Mucosa of rectum (tissue), 2 donors: ENCODE data around the gene PRMT7.

Experiments used
- H3K27ac ChIP-seq, 2 donors: one replicate each; pipeline ENCODE4 v1.7.0; 2013; ENCODE audit warnings: inconsistent platforms in 2 of 2, low read depth in 2 of 2, low read length in 2 of 2
- H3K27me3 ChIP-seq, 2 donors: one replicate each; pipeline ENCODE4 v1.7.0; 2013; ENCODE audit warnings: low read length in 2 of 2; ENCODE audit not compliant: control insufficient read depth in 2 of 2, insufficient read depth in 2 of 2
- H3K36me3 ChIP-seq, 2 donors: one replicate each; pipeline ENCODE4 v1.7.0; 2013; ENCODE audit warnings: low read length in 2 of 2; ENCODE audit not compliant: control insufficient read depth in 2 of 2, insufficient read depth in 2 of 2
- H3K4me1 ChIP-seq, 2 donors: one replicate each; pipeline ENCODE4 v1.7.0; 2013; ENCODE audit warnings: low read length in 2 of 2, mild to moderate bottlenecking in 1 of 2; ENCODE audit not compliant: control insufficient read depth in 2 of 2, insufficient read depth in 2 of 2
- H3K4me3 ChIP-seq, 2 donors: one replicate each; pipeline ENCODE4 v1.7.0; 2013; ENCODE audit warnings: low read length in 2 of 2
- H3K9ac ChIP-seq, 2 donors: one replicate each; pipeline ENCODE4 v1.7.0; 2013; ENCODE audit warnings: low read length in 2 of 2, low read depth in 1 of 2, mild to moderate bottlenecking in 1 of 2
- H3K9me3 ChIP-seq, 2 donors: one replicate each; pipeline ENCODE4 v1.7.0; 2013; ENCODE audit warnings: low read length in 2 of 2; ENCODE audit not compliant: control insufficient read depth in 2 of 2
- donor health status: healthy.
- donor health status: Normal muscosa, but diverticular disease.

PRMT7 gene

DNA sequence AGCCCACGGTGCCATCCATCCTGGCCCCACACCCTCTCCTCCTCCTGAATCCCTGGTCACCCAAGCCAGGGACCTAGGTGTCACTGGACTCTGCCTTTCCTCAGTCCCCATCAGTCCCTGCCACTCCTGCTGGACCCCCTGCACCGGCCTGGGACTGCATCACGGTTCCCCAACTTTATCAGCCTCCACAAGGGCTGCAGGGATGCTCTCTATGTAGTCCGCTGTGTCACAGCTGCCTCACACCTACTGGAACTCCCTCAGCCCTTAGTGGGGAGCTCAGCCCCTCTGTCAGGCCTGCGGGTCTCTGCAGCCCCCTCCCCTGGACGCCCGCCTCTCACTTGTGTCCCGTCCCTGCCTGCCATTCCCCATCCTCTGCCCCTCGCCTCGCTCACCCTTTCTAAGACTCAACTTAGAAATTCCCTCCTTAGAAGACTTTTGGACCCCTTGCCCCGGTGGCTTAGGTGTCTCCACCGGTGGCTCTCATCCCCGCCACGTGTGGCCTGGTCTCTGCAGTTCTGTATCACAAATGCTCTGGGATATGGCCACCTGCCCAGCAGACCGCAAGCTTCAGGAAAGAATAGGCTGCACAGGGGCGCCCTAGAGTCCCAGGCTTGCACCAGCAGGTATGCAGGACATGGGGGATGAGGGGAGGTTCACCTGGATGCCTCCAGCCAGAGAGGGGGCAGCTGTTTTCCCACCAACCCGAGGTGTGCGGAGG is 62.9 kb downstream of the PRMT7 start:
- no peak overlapping the region for H3K9ac ChIP-seq
- H3K27ac ChIP-seq, result no peak overlapping the region
- no peak overlapping the region for H3K4me3 ChIP-seq
- no peaks in the 10 kb centered on the region for H3K27me3 ChIP-seq
- peaks cover 3 to 4% of the 10 kb centered on the region in 2 donors for H3K4me1 ChIP-seq
- no peaks in the 10 kb centered on the region for H3K9me3 ChIP-seq
- peaks cover 6 to 7% of the 10 kb centered on the region in 2 donors for H3K36me3 ChIP-seq

DNA sequence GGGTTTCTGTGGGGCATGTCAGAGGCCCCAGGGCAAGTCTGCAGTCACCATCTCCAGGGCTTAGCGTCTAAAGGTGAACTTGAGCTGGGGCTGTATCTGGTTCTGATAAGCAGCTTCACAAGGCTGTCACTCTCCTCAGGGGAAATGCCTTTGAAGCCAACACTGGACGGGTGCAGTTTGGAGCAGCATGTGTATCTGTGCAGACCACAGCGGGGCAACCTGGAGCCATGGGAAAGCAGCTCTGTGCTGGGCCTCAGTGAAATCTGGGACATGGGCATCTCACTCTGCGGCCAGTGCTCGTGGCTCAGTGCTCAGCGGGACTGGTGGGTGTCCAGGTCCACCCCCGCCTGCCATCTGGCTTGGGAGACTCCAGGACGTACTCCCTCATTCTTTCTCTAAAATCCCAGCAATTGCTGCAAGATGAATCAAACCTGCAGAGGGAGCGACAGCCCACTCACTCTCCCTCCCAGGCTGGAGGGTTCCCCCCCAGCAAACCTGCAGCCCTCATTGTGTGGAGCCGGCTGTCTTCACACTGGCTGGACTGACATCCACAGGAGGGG is 63.5 kb downstream of the PRMT7 start:
- peaks cover 7 to 9% of the 10 kb centered on the region in 2 donors for H3K36me3 ChIP-seq
- no peak overlapping the region for H3K27ac ChIP-seq
- no peaks in the 10 kb centered on the region for H3K27me3 ChIP-seq
- peaks cover 4% of the 10 kb centered on the region in 2 donors for H3K4me1 ChIP-seq
- no peak overlapping the region for H3K9ac ChIP-seq
- no peak overlapping the region for H3K4me3 ChIP-seq
- H3K9me3 ChIP-seq, result no peaks in the 10 kb centered on the region

DNA sequence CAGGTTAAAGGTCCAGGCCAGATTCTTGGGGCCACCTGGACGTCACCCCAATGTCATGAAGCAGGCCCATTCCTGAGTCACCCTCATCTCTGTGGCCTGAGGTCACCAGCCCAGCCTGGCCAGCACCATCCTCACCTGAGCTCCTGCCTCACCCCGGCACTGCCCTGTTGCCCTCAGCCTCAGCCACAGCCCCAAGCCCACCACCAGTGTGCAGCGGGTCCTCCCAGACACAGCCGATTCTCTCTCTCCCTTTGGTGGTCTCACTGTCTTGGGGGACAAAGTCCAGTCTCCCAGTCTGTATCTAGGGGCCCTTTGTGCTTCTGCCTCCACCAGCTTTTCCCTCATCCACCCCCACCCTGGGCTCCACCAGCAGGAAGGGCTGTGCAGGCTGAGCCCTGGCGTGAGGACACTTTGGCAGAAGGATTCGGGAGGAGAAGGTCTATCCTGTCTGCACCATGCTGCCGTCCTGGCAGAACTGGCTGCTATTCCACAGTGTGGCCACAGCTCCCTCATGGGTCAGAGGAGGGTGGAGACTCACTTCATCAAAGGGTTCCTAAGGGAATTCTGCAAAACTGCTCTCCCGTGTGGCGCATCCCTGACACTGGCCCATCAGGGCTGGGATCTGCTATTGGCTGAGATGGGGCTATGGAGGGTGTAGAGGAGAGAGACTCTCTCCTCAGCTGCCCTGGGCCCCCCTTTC is 64.3 kb downstream of the PRMT7 start:
- H3K27ac ChIP-seq, result no peak overlapping the region

DNA sequence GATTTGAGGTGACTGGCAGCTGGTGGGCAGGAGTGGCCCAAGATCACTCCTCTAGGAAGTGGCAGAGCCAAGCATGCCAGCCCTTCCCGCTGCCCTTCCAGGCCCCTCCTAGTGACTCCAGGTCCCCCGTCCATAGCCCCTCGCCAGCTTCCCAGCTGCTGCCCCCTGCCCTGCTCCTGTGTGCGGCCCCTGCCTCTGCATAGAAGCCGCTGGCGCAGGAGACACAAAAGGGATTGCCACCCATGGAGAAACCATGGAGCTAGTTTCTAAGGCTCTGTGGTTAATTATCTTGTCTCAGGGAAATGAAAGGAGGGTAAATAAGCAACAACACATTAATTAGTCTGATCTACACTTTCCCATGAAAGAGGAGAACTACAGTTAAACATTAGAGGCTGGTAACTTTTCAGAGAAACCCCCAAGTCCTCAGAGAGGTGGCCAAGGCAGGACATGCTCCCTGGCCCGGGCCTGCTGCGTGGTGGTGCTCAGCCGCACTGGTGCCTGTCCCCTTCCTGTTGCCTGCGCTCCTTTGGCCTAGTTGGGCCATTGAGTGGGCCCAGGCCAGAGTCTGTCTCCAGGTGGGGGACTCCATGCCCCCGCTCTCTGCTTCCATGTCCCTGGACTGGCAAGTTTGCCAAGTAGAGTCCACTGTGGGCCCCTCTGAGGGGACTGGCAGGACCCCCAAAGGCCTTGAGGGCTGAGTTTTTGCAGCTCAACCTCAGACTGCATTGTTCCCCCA is 65.2 kb downstream of the PRMT7 start:
- Histone ChIP-seq H3K27me3 (no peaks in the 10 kb centered on the region), H3K36me3 (peaks cover 7% of the 10 kb centered on the region in 2 donors), H3K4me3 (no peak overlapping the region), H3K9ac (no peak overlapping the region), H3K4me1 (peaks cover 0 to 4% of the 10 kb centered on the region in 2 donors), H3K27ac (no peak overlapping the region), H3K9me3 (no peaks in the 10 kb centered on the region)

More for the DNA sequence above, 64.3 kb downstream of the PRMT7 start:
- no peaks in the 10 kb centered on the region for H3K9me3 ChIP-seq
- peaks cover 7 to 9% of the 10 kb centered on the region in 2 donors for H3K36me3 ChIP-seq
- no peak overlapping the region for H3K4me3 ChIP-seq
- H3K4me1 ChIP-seq, result peaks cover 4% of the 10 kb centered on the region in 2 donors
- H3K9ac ChIP-seq, result no peak overlapping the region
- H3K27me3 ChIP-seq, result no peaks in the 10 kb centered on the region

DNA sequence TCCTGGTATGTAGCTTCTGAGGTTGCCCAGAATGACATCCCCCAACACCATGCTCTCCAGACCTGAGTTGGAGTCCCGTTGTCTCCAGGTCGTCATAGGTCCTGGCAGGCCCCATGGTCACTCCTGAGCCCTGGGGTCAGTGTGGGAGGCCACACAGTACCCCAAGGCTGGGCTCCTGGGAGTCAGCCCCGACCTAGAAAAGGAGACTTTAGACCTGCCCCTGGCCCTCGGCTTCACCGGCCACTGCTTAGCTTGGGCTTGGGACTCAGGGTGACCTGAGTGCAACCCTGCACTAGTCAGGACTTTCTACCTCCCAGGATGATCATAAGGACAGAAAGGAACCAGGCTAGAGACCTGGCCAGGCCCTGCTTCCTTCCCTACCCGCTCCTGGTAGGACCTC is 65.8 kb downstream of the PRMT7 start:
- peaks cover 9 to 13% of the 10 kb centered on the region in 2 donors for H3K36me3 ChIP-seq
- no peak overlapping the region for H3K9ac ChIP-seq
- no peak overlapping the region for H3K4me3 ChIP-seq
- H3K27ac ChIP-seq, result no peak overlapping the region
- peaks cover under 1 to 4% of the 10 kb centered on the region in 2 donors for H3K4me1 ChIP-seq
- no peaks in the 10 kb centered on the region for H3K27me3 ChIP-seq
- no peaks in the 10 kb centered on the region for H3K9me3 ChIP-seq

DNA sequence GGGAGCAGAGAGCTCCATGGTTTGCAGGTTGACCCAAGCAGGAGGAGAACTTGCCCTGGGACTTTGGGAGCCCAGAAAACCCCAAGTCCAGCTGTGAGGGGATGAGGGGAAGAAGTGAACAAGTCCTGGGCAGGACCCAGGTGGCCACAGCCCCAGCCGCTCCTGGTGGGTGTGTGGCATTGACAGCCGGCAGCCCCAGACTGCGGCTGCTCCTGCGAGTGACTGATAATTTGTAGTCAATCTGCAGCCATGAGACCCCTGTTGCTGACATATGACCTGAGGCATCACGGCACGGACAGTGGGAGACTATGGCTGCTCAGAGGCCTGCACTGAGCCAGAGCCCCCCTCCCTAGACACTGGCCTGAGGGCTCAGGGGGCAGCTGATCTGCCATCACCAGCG is 66.4 kb downstream of the PRMT7 start:
- H3K4me3 ChIP-seq, result no peak overlapping the region
- H3K36me3 ChIP-seq, result peaks cover 9 to 13% of the 10 kb centered on the region in 2 donors
- no peak overlapping the region for H3K27ac ChIP-seq
- H3K9ac ChIP-seq, result no peak overlapping the region
- no peaks in the 10 kb centered on the region for H3K9me3 ChIP-seq
- no peaks in the 10 kb centered on the region for H3K27me3 ChIP-seq
- peaks cover 4 to 7% of the 10 kb centered on the region in 2 donors for H3K4me1 ChIP-seq

DNA sequence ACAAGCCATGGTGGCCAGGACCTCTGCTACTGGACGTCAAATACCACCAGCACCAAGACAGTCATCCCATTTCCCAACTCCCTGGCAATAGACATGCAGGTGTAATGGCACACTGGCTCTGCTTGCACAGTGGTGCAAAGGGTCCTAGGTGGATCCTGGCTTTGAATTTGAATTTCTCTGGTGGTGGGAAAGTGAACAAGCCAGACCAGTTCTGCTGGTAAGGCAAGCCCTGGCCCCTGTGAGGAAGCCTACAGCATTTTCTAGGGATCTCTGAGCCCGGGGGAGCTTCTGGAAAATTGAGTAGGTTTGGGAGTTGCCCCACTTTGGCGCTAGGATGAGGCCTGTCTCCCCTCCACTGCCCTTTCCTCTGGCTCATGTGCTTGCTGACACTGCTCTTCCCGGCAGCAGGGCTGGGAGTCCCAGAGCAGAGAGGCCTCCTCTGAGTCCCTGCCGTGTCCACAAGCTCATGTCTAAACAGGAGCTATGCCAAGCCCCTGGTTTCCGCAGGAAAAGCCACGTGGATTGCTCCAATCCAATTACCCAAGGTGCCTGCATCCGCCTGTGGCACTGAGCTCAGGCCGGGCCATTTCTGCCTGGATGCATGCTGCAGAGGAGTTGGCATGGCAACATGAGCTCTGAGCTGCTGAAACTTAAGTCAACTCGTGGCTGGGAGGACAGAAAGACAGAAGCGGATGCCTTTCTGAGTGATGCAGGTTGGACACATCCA is 67.0 kb downstream of the PRMT7 start:
- H3K36me3 ChIP-seq, result peaks cover 9 to 13% of the 10 kb centered on the region in 2 donors
- H3K4me1 ChIP-seq, result peaks cover 9 to 11% of the 10 kb centered on the region in 2 donors
- H3K4me3 ChIP-seq, result no peak overlapping the region
- H3K27ac ChIP-seq, result no peak overlapping the region
- H3K27me3 ChIP-seq, result no peaks in the 10 kb centered on the region
- H3K9ac ChIP-seq, result no peak overlapping the region
- H3K9me3 ChIP-seq, result no peaks in the 10 kb centered on the region

DNA sequence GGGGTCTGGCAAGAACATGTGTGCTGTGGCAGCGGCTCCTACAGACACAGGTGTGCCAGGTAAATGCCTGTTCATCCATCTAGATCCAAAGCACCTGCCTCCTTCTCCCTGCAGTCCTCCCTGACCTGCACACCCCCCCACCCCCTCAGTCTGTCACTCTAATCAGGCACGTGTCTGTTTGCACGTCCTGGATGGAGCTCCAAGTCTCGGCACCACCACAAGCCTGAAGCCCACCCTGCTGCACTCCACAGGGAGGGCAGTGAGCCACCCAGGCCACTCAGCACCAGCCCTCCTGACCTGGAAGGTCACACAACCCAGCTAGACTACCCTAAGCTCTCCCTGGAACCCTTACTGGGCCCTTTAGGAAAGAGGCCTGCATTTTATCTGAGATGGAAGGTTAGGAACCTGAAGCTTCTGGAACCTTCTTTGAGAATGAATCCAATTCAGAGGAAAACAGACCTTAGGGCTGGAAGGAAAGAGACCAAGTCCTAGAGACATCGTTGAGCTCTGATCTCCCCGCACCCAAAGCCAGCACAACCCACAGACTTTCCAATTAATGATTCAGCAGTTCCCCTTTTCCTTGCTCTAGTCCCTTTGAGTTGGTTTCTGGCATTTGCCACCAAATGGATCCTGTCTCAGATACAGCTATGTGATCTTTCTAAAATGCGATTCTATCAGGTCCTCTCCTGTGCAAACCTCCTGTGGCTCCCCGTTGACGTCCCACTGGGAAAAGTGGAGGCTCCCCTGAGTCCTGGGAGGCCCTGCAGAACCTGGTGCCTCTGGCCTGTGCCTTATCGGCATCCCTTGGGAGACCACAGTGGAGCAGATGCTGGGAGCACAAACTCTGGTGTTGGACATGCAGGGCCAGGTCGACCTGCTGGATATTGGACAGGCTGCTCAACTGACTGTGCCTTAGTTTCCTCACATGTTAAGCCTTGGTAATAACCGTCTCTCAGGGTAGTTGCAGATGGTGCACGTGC is 67.9 kb downstream of the PRMT7 start:
- H3K4me3 ChIP-seq, result no peak overlapping the region
- peaks cover 18 to 19% of the 10 kb centered on the region in 2 donors for H3K4me1 ChIP-seq
- H3K9ac ChIP-seq, result no peak overlapping the region

More for the DNA sequence above, 67.9 kb downstream of the PRMT7 start:
- no peaks in the 10 kb centered on the region for H3K27me3 ChIP-seq
- H3K9me3 ChIP-seq, result no peaks in the 10 kb centered on the region
- H3K27ac ChIP-seq, result peak overlapping the region in 1 of 2 donors; percentile 17
- H3K36me3 ChIP-seq, result peaks cover 9 to 13% of the 10 kb centered on the region in 2 donors
